Motor neuron (in vitro differentiated cells): Measurements from ENCODE around the gene FAM222B. TPM values are rescaled to one million over a fixed set of nuclear protein-coding genes. Genes with fewer than 3 reads are reported as not detected.

ENCODE experiments used
- ATAC-seq, 8 experiments: fragments of 200-7000 bp; cut with Tn5 transposase; replicated peaks in 6 of 8; 2 replicates each; pipeline ENCODE4 v1.8.0; 2021; ENCODE audit warnings: mild to moderate bottlenecking in 8 of 8, moderate library complexity in 8 of 8
- H3K27ac ChIP-seq, 2 donors: fragments of 250-450 bp; sonication (Bioruptor Pico); 2 replicates each; pipeline ENCODE4 v1.9.0; 2021; ENCODE audit warnings: antibody characterized with exemption in 2 of 2, mild to moderate bottlenecking in 2 of 2, moderate library complexity in 1 of 2
- H3K4me1 ChIP-seq, 2 donors: fragments of 250-450 bp; sonication (Bioruptor Pico); replicated peaks in 1 of 2; 2 replicates each; pipeline ENCODE4 v1.6.1; 2021; ENCODE audit warnings: antibody characterized with exemption in 2 of 2, mild to moderate bottlenecking in 2 of 2, moderate library complexity in 1 of 2
- H3K4me3 ChIP-seq, 5 donors: fragments of 250-450 bp; sonication (Bioruptor Pico); 2 replicates each; pipeline ENCODE4 v1.9.0; 2021; ENCODE audit warnings: antibody characterized with exemption in 5 of 5, mild to moderate bottlenecking in 5 of 5, moderate library complexity in 4 of 5
- WGBS, 10 experiments: fragments of 450-650 bp; shearing (Covaris generic); methylation state at CpG; one replicate each; pipeline ENCODE4 v1.0.0; 2022; 5-methylcytosine and 5-hydroxymethylcytosine counted together
- in situ Hi-C, 9 experiments: fragments of 400-800 bp; cut with MboI; loops; one replicate each; pipeline ENCODE4 v1.15.0; 2021; ENCODE audit warnings: low sequenced_read_pairs in 9 of 9, low pct_unique_long_range_greater_than_20kb in 2 of 9; ENCODE audit not compliant: unreplicated experiment in 9 of 9
- total RNA-seq, 8 experiments: library from RNA; unstranded; fragments of 300-600 nt; gene quantifications; 2 replicates each; pipeline versions ENCODE4 v1.2.3 to v1.2.4, GENCODE V29; 2022

Gene FAM222B
- total RNA-seq: 10 to 100 TPM in 5 of 8 experiments, 1 to 10 TPM in 3; 3.1 to 16.8 (median 11.1) TPM

GRCh38 chr17:28842282-28843012 lies at the start of gene FAM222B:
Gene FAM222B, minus strand, starts transcription at chr17:28842790. Its CDS starts 76,123 bp downstream, at chr17:28766667.
- Histone ChIP-seq H3K27ac (peak within 1 kb of the TSS; percentile 59 to 74), H3K4me1 (peaks cover 9% of the 10 kb centered on the region in 2 donors), H3K4me3 (peak within 1 kb of the TSS; percentile 59 to 86 (median 67))
- peak; percentile 93 to 99 (median 98) for ATAC-seq
- WGBS, 10 experiments: 0% methylated on average over 1 to 6 of the region's 44 CpGs; no CpG with 5 or more reads in 7 of the 10 experiments
- in situ Hi-C loops: no loop called here

- in situ Hi-C loops: no loop called here
- Histone ChIP-seq H3K4me1 (peaks cover 7 to 10% of the 10 kb centered on the region in 2 donors), H3K27ac (no peak overlapping the region), H3K4me3 (no peak overlapping the region)
- 100% methylated on average over 1 of the region's 4 CpGs; no CpG with 5 or more reads in 9 of the 10 experiments for WGBS, 10 experiments
- ATAC-seq: no peak
Measured at GRCh38 chr17:28892024-28892423, 49.4 kb upstream of the FAM222B start.

- Histone ChIP-seq H3K4me1 (peaks cover 7 to 10% of the 10 kb centered on the region in 2 donors), H3K4me3 (no peak overlapping the region), H3K27ac (no peak overlapping the region)
- in situ Hi-C loops: no loop called here
- 33 to 100% (median 40%) methylated on average over 1 of the region's 1 CpG; no CpG with 5 or more reads in 7 of the 10 experiments for WGBS, 10 experiments
- peak in 1 of 8 experiments; percentile 39 for ATAC-seq
Measured at GRCh38 chr17:28891201-28891600, 48.6 kb upstream of the FAM222B start.

- WGBS, 10 experiments: 0 to 100% (median 87%) methylated on average over 1 to 3 of the region's 5 CpGs; no CpG with 5 or more reads in 3 of the 10 experiments
- H3K27ac ChIP-seq: no peak overlapping the region
- H3K4me1 ChIP-seq: no peaks in the 10 kb centered on the region
- H3K4me3 ChIP-seq: no peak overlapping the region
- in situ Hi-C loops: no loop called here
- no peak for ATAC-seq
Measured at GRCh38 chr17:28889996-28890395, 47.4 kb upstream of the FAM222B start.

GRCh38 chr17:28888832-28889231 lies 46.2 kb upstream of the FAM222B start:
- ATAC-seq: no peak
- Histone ChIP-seq H3K4me3 (no peak overlapping the region), H3K4me1 (no peaks in the 10 kb centered on the region), H3K27ac (no peak overlapping the region)
- in situ Hi-C loops: no loop called here
- WGBS, 10 experiments: 80 to 100% (median 100%) methylated on average over 1 to 2 of the region's 7 CpGs; no CpG with 5 or more reads in 7 of the 10 experiments

GRCh38 chr17:28887871-28888471 lies 45.4 kb upstream of the FAM222B start:
- Histone ChIP-seq H3K27ac (no peak overlapping the region), H3K4me1 (no peaks in the 10 kb centered on the region), H3K4me3 (no peak overlapping the region)
- 58 to 100% (median 80%) methylated on average over 1 to 5 of the region's 12 CpGs; no CpG with 5 or more reads in 7 of the 10 experiments for WGBS, 10 experiments
- in situ Hi-C loops: no loop called here
- no peak for ATAC-seq

GRCh38 chr17:28885951-28886350 lies 43.4 kb upstream of the FAM222B start:
- no peak overlapping the region for H3K27ac ChIP-seq
- no peak for ATAC-seq
- H3K4me3 ChIP-seq: no peak overlapping the region
- H3K4me1 ChIP-seq: no peaks in the 10 kb centered on the region
- in situ Hi-C loops: no loop called here
- WGBS, 10 experiments: 100% methylated on average over 1 to 2 of the region's 10 CpGs; no CpG with 5 or more reads in 8 of the 10 experiments

- Histone ChIP-seq H3K27ac (no peak overlapping the region), H3K4me1 (no peaks in the 10 kb centered on the region), H3K4me3 (no peak overlapping the region)
- 88 to 100% (median 100%) methylated on average over 1 to 3 of the region's 4 CpGs; no CpG with 5 or more reads in 4 of the 10 experiments for WGBS, 10 experiments
- ATAC-seq: no peak
- in situ Hi-C loops: no loop called here
Measured at GRCh38 chr17:28885363-28885762, 42.8 kb upstream of the FAM222B start.

- Histone ChIP-seq H3K27ac (no peak overlapping the region), H3K4me1 (no peaks in the 10 kb centered on the region), H3K4me3 (no peak overlapping the region)
- no peak for ATAC-seq
- WGBS, 10 experiments: 67 to 100% (median 94%) methylated on average over 2 to 12 of the region's 27 CpGs; no CpG with 5 or more reads in 2 of the 10 experiments
- in situ Hi-C loops: no loop called here
Measured at GRCh38 chr17:28883967-28884702, 41.5 kb upstream of the FAM222B start.

GRCh38 chr17:28882154-28882895 lies 39.7 kb upstream of the FAM222B start:
- H3K4me1 ChIP-seq: no peaks in the 10 kb centered on the region
- in situ Hi-C loops: no loop called here
- ATAC-seq: no peak
- H3K4me3 ChIP-seq: no peak overlapping the region
- WGBS, 10 experiments: 78 to 100% (median 95%) methylated on average over 1 to 7 of the region's 18 CpGs; no CpG with 5 or more reads in 4 of the 10 experiments
- H3K27ac ChIP-seq: no peak overlapping the region

- H3K27ac ChIP-seq: no peak overlapping the region
- ATAC-seq: no peak
- no peak overlapping the region for H3K4me3 ChIP-seq
- in situ Hi-C loops: no loop called here
- no peaks in the 10 kb centered on the region for H3K4me1 ChIP-seq
- 80 to 100% (median 96%) methylated on average over 1 to 10 of the region's 17 CpGs; no CpG with 5 or more reads in 4 of the 10 experiments for WGBS, 10 experiments
Measured at GRCh38 chr17:28881533-28882056, 39.0 kb upstream of the FAM222B start.

GRCh38 chr17:28880572-28880945 lies 38.0 kb upstream of the FAM222B start:
- H3K27ac ChIP-seq: no peak overlapping the region
- in situ Hi-C loops: no loop called here
- H3K4me1 ChIP-seq: no peaks in the 10 kb centered on the region
- no peak for ATAC-seq
- H3K4me3 ChIP-seq: no peak overlapping the region
- 82 to 100% (median 98%) methylated on average over 1 to 6 of the region's 10 CpGs; no CpG with 5 or more reads in 6 of the 10 experiments for WGBS, 10 experiments
